Measurements from ENCODE around the gene ATP9B. TPM values are rescaled to one million over a fixed set of nuclear protein-coding genes. Genes with fewer than 3 reads are reported as not detected.

Gene ATP9B
- total RNA-seq, 1 experiment from 2014 or later, result 17.8 TPM

DNA sequence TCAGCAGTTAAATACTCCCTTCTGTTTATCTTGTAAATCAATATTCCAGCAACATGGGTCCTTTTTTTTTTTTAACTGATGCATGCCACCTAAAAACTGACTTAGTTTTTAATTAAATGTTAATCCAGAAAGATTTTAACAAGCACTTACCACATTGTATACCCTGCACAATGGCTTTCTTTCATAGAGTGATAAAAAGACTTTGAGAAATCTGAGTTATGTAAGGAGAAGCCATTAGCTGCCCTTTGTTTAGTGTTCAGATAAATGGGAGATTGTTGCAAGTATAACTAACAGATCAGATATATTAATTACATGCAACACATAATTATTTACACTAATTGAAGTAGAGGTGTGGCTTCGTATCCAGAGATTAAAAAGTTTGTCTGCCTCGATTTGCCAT lies 303.8 kb downstream of the ATP9B start:
- no peaks in the 10 kb centered on the region for H3K9me3 ChIP-seq (ENCODE audit: control insufficient read depth in 1 of 2, insufficient read depth in 1 of 2, low read depth in 1 of 2, low read length in 2 of 2)
- H3K27ac ChIP-seq (ENCODE audit: low read depth, low read length), result no peak overlapping the region
- RAD21 ChIA-PET (ENCODE audit: low non-redundant PET in 1 of 2, low total read pairs in 2 of 2, uncharacterized antibody in 2 of 2, unreplicated experiment in 2 of 2), result no interaction called here

More for the DNA sequence above, 303.8 kb downstream of the ATP9B start:
- Histone ChIP-seq H3K36me3 (ENCODE audit: control insufficient read depth in 1 of 2, insufficient read depth in 2 of 2, low read length in 2 of 2) (no peaks in the 10 kb centered on the region; a peak in 1 of 4 replicates), H3K27me3 (ENCODE audit: insufficient read depth, low read length) (no peaks in the 10 kb centered on the region), H3K79me2 (ENCODE audit: insufficient read depth, low read length) (no peaks in the 10 kb centered on the region), H3K4me1 (ENCODE audit: control insufficient read depth in 1 of 2, insufficient read depth in 2 of 2, low read length in 2 of 2) (no peaks in the 10 kb centered on the region), H2AFZ (ENCODE audit: low read depth, low read length, poor library complexity, severe bottlenecking) (no peak overlapping the region), H3K4me3 (replicated peaks in 1 of 2; ENCODE audit: low read depth in 1 of 2, low read length in 2 of 2) (no peak overlapping the region), H3K4me2 (ENCODE audit: low read length) (no peak overlapping the region), H3K9me2 (ENCODE audit: insufficient read depth) (no peaks in the 10 kb centered on the region), H4K20me1 (ENCODE audit: insufficient read depth) (no peaks in the 10 kb centered on the region), H3K9ac (ENCODE audit: low read length) (no peak overlapping the region)
- no peak for TF ChIP-seq REST (IDR thresholded peaks at IDR 0.05; ENCODE audit: low read depth)
- TF ChIP-seq POLR2AphosphoS5 (IDR thresholded peaks at IDR 0.05; ENCODE audit: low read depth, low read length), result no peak
- no peak for TF ChIP-seq SRF (IDR thresholded peaks at IDR 0.05; ENCODE audit: low read depth)
- no peak for TF ChIP-seq EZH2 (IDR thresholded peaks at IDR 0.05)
- no peak for TF ChIP-seq CEBPB (IDR thresholded peaks at IDR 0.05; ENCODE audit: low read depth)
- no peak for TF ChIP-seq POLR2A (IDR thresholded peaks at IDR 0.05; ENCODE audit: borderline replicate concordance, extremely low read depth, insufficient read depth, insufficient read length)
- no peak for TF ChIP-seq EGR1 (IDR thresholded peaks at IDR 0.05; ENCODE audit: low read depth)
- TF ChIP-seq ELF1 (IDR thresholded peaks at IDR 0.05; ENCODE audit: borderline replicate concordance, low read depth), result no peak
- TF ChIP-seq, protein P1, sequence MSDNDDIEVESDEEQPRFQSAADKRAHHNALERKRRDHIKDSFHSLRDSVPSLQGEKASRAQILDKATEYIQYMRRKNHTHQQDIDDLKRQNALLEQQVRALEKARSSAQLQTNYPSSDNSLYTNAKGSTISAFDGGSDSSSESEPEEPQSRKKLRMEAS (IDR thresholded peaks at IDR 0.05), result no peak
- no peak for TF ChIP-seq EZH2phosphoT487 (IDR thresholded peaks at IDR 0.05; ENCODE audit: borderline replicate concordance)
- no peak for TF ChIP-seq ZFX (IDR thresholded peaks at IDR 0.05)
- no peak for TF ChIP-seq ZBTB33 (IDR thresholded peaks at IDR 0.05; ENCODE audit: extremely low read depth, insufficient replicate concordance, low read length)
- no peak for TF ChIP-seq JUND (IDR thresholded peaks at IDR 0.05)
- no peak for TF ChIP-seq FOSL1 (IDR thresholded peaks at IDR 0.05; ENCODE audit: low read depth)
- TF ChIP-seq SIN3A (IDR thresholded peaks at IDR 0.05; ENCODE audit: low read depth), result no peak
- no peak for TF ChIP-seq CBX3 (IDR thresholded peaks at IDR 0.05; ENCODE audit: low read depth)
- ChIA-PET CTCF (no interaction called here), POLR2A (no interaction called here)
- ATAC-seq (no peak), DNase-seq (ENCODE audit: low read depth, low spot score) (no peak)
- BruUV-seq (replicated peaks), result no TSS peak
- intact Hi-C loops (cut with micrococcal nuclease), result no loop called here

All from HCT116 (cell line).